Mucosa of gallbladder (tissue), 1 donor: ENCODE results near the gene ZIC4. TPM values are rescaled to one million over a fixed set of nuclear protein-coding genes. Genes with fewer than 3 reads are reported as not detected.

Source experiments
- DNase-seq: peaks from one replicate; pipeline ENCODE4 v3.0.0-alpha.2; 2020; ENCODE audit warnings: low spot score
- total RNA-seq: library from RNA; stranded (reverse); gene quantifications from one replicate; pipeline ENCODE4 v1.2.1, GENCODE V29; 2021
- donor health status: DM: no; HTN: no; CAD: no.

Gene ZIC4
- total RNA-seq, 1 donor from 2014 or later: 0.20 TPM

DNA sequence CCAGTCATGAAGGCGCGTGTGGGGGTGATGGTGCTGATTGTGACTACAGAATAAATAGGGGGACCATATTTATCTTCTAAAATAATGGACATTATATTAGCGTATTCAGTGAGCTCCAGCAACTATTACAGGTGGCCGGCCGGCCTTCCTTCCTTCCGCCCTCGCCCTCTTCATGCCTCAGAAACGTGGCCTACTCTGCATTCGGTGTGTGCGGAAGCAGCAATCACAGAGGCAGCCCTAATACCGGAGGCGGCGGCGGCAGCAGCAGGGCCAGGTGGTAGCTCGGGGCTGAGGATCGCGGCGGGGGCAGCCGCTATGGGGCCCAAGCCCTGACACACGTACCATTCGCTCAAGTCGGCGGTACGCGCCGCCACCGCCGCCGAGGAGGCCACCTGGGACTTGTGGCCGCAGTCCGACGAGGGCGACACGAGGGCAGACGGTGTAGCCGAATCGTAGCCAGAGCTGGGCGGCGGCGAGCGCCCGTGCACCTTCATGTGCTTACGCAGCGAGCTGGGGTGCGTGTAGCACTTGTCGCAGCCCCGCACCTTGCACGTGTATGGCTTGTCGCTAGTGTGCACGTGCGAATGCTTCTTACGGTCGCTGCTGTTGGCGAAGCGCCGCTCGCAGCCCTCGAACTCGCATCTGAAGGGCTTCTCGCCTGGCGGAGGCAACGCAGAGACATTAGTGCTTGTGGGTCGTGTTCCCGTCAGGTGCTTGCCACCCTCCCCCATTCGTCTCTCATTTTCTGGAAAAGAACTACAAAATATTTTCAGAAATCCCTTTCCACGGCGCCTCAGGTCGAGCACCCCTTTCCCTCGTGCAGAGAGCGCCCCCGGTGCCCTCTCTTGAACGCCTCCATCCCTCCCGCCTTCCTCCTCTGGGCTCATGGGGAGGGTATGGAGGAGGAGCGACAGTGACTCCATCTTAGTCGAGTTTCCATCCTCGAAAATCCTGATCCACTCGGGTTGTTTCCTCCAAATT lies 15.5 kb downstream of the ZIC4 start:
- DNase-seq: no peak

GRCh38 chr3:147389717-147390116 lies 16.6 kb downstream of the ZIC4 start:
- DNase-seq: no peak

GRCh38 chr3:147388700-147389580 lies 17.4 kb downstream of the ZIC4 start:
- DNase-seq: no peak

DNA sequence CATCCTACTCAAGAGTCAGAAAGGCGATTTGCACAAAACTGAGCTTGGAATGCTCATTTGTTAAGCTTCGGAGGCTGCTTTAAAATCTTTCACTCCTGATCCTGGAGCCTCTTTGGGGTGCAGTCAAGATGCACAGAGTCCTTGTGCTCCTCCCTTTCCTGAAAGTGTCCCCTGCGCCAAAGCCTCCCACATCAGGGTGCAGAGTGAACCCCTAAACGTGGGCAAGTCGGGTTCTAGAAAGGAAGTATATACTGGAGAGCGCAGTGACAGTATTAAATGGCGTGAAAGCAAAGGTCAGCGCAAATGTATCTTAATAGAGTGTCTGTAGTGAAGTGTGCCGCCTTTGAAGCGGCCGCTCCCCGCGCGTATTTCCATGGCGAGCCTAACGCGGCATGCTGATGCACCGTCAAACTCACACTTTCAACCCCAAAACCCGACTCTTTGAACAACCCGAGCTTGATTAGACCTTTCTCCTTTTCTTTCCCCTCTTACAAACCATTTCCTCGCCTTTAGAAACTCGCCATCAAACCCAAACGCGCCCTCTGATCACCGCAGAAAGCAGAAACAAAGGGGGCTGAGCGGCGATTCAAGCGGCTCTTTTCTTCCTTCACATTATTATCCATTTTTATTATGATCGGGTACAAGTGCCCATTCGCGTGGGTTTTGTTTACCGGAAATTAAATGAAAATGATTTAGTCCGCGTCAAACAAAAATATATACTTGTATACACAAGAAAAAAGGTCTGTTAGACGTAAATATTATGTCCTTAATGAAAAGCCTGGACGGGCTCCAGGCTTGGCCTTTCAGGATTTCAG lies 18.3 kb downstream of the ZIC4 start:
- no peak for DNase-seq

- no peak for DNase-seq
These were observed 19.0 kb downstream of the ZIC4 start for GRCh38 chr3:147387291-147387884.

GRCh38 chr3:147385059-147386012 lies 21.0 kb downstream of the ZIC4 start:
- DNase-seq: no peak

- no peak for DNase-seq
These were observed 21.9 kb downstream of the ZIC4 start for GRCh38 chr3:147384210-147385058.

- no peak for DNase-seq
These were observed 22.7 kb downstream of the ZIC4 start for GRCh38 chr3:147383617-147384016.

- DNase-seq: no peak
These were observed 24.7 kb downstream of the ZIC4 start for GRCh38 chr3:147381596-147381995.

- no peak for DNase-seq
These were observed 25.4 kb downstream of the ZIC4 start for GRCh38 chr3:147380977-147381376.

GRCh38 chr3:147380387-147380951 lies 25.9 kb downstream of the ZIC4 start:
- no peak for DNase-seq

DNA sequence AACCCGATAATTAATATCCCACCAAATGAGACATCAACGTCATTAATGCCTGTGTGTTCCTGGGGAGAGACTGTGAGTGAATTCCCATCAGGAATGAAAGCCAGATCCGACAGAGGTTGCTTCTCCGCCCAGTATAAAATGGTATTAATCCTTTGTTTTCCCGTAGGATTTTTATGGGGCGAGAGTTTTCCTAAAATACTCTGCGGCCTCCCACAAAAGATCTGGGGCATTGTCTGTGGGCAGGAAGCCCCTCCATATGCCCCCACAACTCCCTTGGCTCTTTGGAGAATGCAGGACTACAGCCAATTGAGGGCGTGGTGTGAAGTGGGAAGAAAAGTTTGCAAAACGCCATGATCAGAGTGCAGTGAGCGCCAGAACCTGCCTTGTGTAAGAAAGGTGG lies 26.7 kb downstream of the ZIC4 start:
- DNase-seq: no peak

- DNase-seq: no peak
These were observed 28.7 kb downstream of the ZIC4 start for GRCh38 chr3:147377412-147378367.

DNA sequence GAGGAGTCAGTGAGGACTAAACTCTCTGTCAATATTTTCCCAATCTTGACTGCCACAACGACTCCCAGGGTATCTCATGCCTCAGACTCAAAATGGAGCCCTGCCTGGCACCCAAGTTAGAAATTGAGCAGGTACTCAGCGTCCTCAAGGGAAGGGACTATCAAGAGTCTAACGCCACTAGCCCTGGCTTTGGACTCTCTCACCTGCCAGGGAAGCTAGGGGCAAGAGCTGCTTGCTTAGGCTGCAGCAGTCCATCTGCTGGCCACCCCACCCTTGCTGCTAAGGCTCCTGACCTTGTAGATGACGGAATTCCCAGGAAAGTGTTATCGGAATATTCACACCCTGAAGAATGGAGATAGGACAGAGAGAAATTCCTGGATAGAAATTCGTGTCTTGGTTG lies 33.0 kb downstream of the ZIC4 start:
- DNase-seq: no peak

DNA sequence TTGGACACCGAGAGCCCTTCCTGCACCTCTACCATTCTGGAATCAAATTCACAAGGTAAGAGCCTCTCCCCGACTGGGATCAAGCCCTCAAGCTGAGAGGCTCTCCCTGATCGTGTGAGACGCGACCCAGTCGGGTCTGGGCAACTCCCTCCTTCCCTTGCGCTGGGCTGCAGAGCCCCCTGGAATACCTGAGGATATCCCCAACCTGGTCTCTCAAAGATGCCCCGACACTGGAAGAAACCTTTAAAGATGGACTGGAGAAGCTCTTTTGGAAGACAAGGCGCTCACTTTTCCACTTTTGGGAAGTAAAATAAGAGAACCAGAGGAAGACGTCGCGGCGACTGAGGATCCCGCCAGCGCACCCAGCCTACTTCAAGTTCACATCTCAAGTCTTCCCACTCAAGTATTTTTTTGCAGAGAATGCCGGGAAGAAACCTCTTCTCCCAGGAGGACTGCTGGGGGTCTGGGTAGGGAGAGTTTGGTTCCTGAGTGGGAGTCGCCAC lies 33.8 kb downstream of the ZIC4 start:
- no peak for DNase-seq

DNA sequence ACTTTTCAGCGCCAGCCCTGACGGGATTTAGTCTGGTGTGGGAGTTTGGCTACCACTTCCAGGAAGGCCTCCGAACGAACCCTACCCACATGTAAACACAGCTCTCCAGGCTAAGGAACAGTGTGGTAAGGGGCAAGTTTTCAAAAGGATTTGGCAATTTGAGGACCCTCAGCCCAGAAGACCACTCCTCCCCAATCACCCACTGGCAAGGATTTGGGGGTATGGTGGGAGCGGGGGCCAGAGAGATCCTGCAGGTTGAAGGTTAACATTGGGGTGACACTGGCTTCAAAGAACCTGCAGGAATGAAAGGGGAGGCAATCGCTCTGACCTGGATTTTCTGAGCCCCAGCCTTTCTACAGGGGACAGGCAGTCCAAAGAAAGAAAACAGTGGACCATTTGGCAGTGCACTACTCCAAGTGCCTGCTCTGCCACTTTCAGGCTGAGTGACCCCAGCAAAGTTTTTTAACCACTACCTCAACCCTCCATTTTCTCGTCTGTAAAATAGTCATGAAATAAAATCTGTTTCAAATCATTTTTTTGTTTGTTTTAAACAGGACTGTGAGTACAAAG lies 34.5 kb downstream of the ZIC4 start:
- DNase-seq: no peak

DNA sequence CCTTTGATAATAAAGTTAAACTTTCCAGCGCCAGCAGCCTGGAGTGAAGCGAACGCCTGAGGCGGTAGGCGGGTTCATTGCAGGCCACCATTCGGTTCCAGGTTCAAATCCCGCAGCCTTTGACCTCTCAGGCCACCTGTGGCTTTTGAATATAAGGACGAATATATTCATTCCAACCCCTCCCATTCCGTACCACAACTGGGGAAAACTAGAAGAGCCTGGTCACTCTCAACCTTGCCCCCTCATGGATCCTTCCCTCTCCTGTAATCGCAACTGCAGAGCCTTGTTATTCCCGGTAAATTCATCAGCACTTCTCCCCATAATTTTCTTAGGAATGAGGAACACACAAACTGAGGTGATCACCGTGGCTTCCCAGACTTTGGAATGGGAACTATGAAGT lies 35.2 kb downstream of the ZIC4 start:
- DNase-seq: no peak
